ENCODE results near the gene ZNF165.
"Not testable (repeated sequence)": the region's sequence is repeated elsewhere in the genome, so short reads cannot be mapped to it uniquely, and the experiment has no call there.

ZNF165 gene

DNA sequence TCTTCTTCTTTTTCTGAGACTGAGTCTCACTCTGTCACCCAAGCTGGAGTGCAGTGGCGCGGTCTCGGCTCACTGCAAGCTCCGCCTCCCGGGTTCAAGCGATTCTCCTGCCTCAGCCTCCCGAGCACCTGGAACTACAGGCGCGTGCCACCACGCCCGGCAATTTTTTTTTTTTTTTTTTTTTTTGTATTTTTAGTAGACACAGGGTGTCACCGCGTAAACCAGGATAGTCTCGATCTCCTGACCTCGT, at the start of gene ZNF165:
Gene ZNF165, plus strand, starts transcription at position 188 of the 250 bp plus-strand sequence. CDS start 4,913 bp downstream, outside the sequence.
- peaks cover 23% of the 10 kb centered on the region for H3K4me1 Mint-ChIP-seq
- H3K9me3 Mint-ChIP-seq, DNase-seq, H3K36me3 Mint-ChIP-seq, H3K27me3 Mint-ChIP-seq, CTCF ChIA-PET: not testable (repeated sequence)
- peak within 1 kb of the TSS; percentile 86 for H3K4me3 Mint-ChIP-seq
- H3K27ac Mint-ChIP-seq: peak within 1 kb of the TSS; percentile 87

GRCh38 chr6:28053584-28053983, 26.8 kb upstream of the ZNF165 start:
- no peak overlapping the region for H3K27ac Mint-ChIP-seq
- DNase-seq: no peak
- no peaks in the 10 kb centered on the region for H3K9me3 Mint-ChIP-seq
- H3K4me3 Mint-ChIP-seq: no peak overlapping the region
- CTCF ChIA-PET: no interaction called here
- H3K4me1 Mint-ChIP-seq: no peaks in the 10 kb centered on the region
- no peaks in the 10 kb centered on the region for H3K27me3 Mint-ChIP-seq
- H3K36me3 Mint-ChIP-seq: no peaks in the 10 kb centered on the region

GRCh38 chr6:28060405-28060804, 20.0 kb upstream of the ZNF165 start:
- Mint-ChIP-seq H3K27me3 (no peaks in the 10 kb centered on the region), H3K36me3 (no peaks in the 10 kb centered on the region), H3K9me3 (no peaks in the 10 kb centered on the region), H3K4me1 (no peaks in the 10 kb centered on the region), H3K27ac (no peak overlapping the region), H3K4me3 (no peak overlapping the region)
- no peak for DNase-seq
- CTCF ChIA-PET: interaction anchor here (1.4 kb wide), 1 partner anchor 33 kb away, joined by 3 read pairs; no protein-coding TSS in a partner anchor

GRCh38 chr6:28064272-28064671, 16.1 kb upstream of the ZNF165 start:
- Mint-ChIP-seq H3K4me3 (no peak overlapping the region), H3K9me3 (no peaks in the 10 kb centered on the region), H3K36me3 (no peaks in the 10 kb centered on the region), H3K4me1 (no peaks in the 10 kb centered on the region), H3K27me3 (peaks cover 17% of the 10 kb centered on the region), H3K27ac (no peak overlapping the region)
- DNase-seq: no peak
- CTCF ChIA-PET: no interaction called here

GRCh38 chr6:28068067-28068466, 12.3 kb upstream of the ZNF165 start:
- H3K4me1 Mint-ChIP-seq: no peaks in the 10 kb centered on the region
- no peak for DNase-seq
- no peak overlapping the region for H3K27ac Mint-ChIP-seq
- no peaks in the 10 kb centered on the region for H3K9me3 Mint-ChIP-seq
- H3K27me3 Mint-ChIP-seq: peaks cover 29% of the 10 kb centered on the region
- H3K36me3 Mint-ChIP-seq: no peaks in the 10 kb centered on the region
- no peak overlapping the region for H3K4me3 Mint-ChIP-seq
- CTCF ChIA-PET: no interaction called here

- H3K27ac Mint-ChIP-seq, DNase-seq, H3K4me1 Mint-ChIP-seq, H3K36me3 Mint-ChIP-seq, H3K4me3 Mint-ChIP-seq, H3K9me3 Mint-ChIP-seq, CTCF ChIA-PET: not testable (repeated sequence)
- H3K27me3 Mint-ChIP-seq: peaks cover 26% of the 10 kb centered on the region
Measured at GRCh38 chr6:28070968-28071367, 9.4 kb upstream of the ZNF165 start.

GRCh38 chr6:28078050-28078449, 2.3 kb upstream of the ZNF165 start:
- Mint-ChIP-seq H3K9me3 (no peaks in the 10 kb centered on the region), H3K27ac (no peak overlapping the region), H3K36me3 (peaks cover 1% of the 10 kb centered on the region), H3K27me3 (peaks cover 6% of the 10 kb centered on the region), H3K4me1 (peaks cover 23% of the 10 kb centered on the region), H3K4me3 (no peak overlapping the region)
- CTCF ChIA-PET: no interaction called here
- DNase-seq: no peak

- no peaks in the 10 kb centered on the region for H3K9me3 Mint-ChIP-seq
- peaks cover 1% of the 10 kb centered on the region for H3K36me3 Mint-ChIP-seq
- H3K4me1 Mint-ChIP-seq: peaks cover 23% of the 10 kb centered on the region
- no peak overlapping the region for H3K27ac Mint-ChIP-seq
- peaks cover 6% of the 10 kb centered on the region for H3K27me3 Mint-ChIP-seq
- H3K4me3 Mint-ChIP-seq: no peak overlapping the region
- CTCF ChIA-PET: no interaction called here
- no peak for DNase-seq
Measured at GRCh38 chr6:28078836-28079235, 1.5 kb upstream of the ZNF165 start.

DNA sequence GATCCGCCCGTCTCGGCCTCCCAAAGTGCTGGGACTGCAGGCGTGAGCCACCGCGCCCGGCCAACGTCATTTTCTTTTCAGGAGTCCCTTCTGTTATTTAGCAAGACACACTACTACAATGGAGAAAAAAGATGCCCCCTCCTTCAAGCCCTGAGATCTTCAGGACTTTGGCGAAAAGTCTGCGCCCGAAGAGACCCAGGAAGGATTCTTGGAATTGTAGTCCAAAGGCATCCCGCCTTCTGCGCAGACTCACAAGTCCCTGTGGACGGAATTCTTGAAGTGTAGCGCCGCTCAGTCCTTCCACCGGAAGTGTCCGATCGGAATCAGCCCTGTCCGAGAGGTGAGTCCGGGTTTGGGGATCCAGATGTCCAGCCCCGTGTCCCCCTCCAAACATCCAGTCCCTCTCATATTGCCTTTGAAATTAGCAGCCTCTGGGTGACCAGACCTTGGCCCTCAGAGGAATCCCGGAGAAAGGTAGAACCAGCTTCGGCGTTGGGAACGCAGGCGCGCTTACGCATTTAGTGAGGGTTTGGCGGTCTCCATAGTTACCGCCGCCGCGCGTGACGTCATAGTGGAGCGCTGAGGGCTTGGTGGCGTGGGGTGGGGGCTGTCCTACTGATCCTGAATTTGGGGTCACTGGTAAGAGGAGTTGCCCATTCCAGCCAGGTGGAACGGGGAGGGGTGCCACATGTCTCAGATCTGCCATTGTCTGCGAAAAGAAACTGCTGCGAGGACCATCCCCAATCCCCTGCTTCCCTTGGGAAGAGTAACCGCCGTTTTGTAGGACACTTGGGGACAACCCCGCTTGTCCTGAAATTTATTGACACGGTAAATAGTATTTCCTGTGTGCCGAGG, 490 bp downstream of the ZNF165 start:
- Mint-ChIP-seq H3K27me3 (peaks cover 6% of the 10 kb centered on the region), H3K4me3 (peak overlapping the region; percentile 86), H3K4me1 (peaks cover 23% of the 10 kb centered on the region), H3K27ac (peak overlapping the region; percentile 87), H3K36me3 (peaks cover 7% of the 10 kb centered on the region), H3K9me3 (no peaks in the 10 kb centered on the region)
- peak; percentile 92 for DNase-seq
- CTCF ChIA-PET: no interaction called here

GRCh38 chr6:28081486-28081751, 1.1 kb downstream of the ZNF165 start:
- Mint-ChIP-seq H3K4me3 (peak overlapping the region; percentile 86), H3K27ac (peak overlapping the region; percentile 87), H3K27me3 (peaks cover under 1% of the 10 kb centered on the region), H3K9me3 (no peaks in the 10 kb centered on the region), H3K4me1 (peaks cover 23% of the 10 kb centered on the region), H3K36me3 (peaks cover 10% of the 10 kb centered on the region)
- CTCF ChIA-PET: no interaction called here
- peak; percentile 25 for DNase-seq

DNA sequence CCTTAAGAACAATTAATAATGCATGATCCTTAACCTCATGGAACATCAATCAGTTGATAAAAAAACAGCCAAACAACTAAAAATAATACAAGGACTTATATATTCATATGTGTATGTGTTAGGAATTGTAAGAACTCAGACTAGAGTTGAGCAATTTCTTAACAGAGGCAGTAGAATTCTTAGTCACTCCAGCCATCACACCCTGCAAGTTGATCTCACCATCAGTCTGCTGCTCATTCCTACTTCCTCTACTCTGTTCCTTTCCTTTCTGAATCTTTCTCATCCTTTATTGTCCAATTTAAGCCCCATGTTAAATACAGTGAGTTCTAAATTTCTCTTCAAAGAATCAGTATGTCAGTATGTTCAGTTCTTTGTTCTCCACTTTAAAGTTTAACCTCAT, 2.6 kb downstream of the ZNF165 start:
- DNase-seq: no peak
- Mint-ChIP-seq H3K4me3 (no peak overlapping the region), H3K27me3 (no peaks in the 10 kb centered on the region), H3K4me1 (peaks cover 23% of the 10 kb centered on the region), H3K9me3 (peaks cover 7% of the 10 kb centered on the region), H3K36me3 (peaks cover 18% of the 10 kb centered on the region), H3K27ac (no peak overlapping the region)
- CTCF ChIA-PET: no interaction called here

GRCh38 chr6:28089054-28089453, 8.7 kb downstream of the ZNF165 start:
- CTCF ChIA-PET: no interaction called here
- Mint-ChIP-seq H3K27ac (no peak overlapping the region), H3K36me3 (peaks cover 44% of the 10 kb centered on the region)

DNA sequence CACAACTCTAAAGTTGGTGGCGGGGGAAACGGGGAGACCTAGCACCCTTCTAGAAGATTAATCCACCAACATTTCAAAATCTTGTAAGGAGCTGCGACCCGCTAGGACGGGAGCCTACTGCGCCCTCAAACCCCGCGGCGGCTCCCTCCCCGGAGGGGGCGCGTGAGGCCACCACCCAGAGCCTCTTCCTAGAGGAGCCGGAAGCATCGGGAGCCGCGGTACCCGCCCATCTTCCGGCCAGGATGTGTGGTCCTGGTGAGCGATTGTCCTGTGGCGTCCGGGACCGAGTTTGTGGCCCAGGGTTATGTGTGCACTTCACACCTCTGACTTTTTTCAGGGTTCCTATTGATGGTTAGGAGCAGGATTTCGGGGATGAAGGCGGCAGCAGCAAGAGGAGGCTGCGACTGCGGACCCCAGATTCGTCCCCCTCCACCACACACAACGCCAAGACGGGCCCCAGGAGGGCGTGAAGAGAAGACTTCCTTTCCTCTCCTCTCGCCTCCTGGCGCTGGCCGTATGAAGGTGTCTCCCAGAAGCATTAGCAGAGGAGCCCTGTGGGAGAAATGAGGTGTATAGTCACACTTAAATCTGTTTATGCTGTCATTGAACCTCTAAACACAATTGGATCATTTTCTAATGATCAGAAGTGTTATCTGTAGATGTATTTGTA, 10.7 kb downstream of the ZNF165 start:
- Mint-ChIP-seq H3K4me3 (no peak overlapping the region), H3K27ac (no peak overlapping the region), H3K9me3 (peaks cover 43% of the 10 kb centered on the region), H3K36me3 (peaks cover 36% of the 10 kb centered on the region), H3K27me3 (peaks cover 10% of the 10 kb centered on the region), H3K4me1 (peaks cover 2% of the 10 kb centered on the region)
- DNase-seq: no peak
- CTCF ChIA-PET: no interaction called here

More at GRCh38 chr6:28089054-28089453, 8.7 kb downstream of the ZNF165 start:
- no peak for DNase-seq
- Mint-ChIP-seq H3K4me3 (no peak overlapping the region), H3K4me1 (peaks cover 2% of the 10 kb centered on the region), H3K9me3 (peaks cover 43% of the 10 kb centered on the region), H3K27me3 (peaks cover 10% of the 10 kb centered on the region)

GRCh38 chr6:28102222-28102621, 21.9 kb downstream of the ZNF165 start:
- DNase-seq, CTCF ChIA-PET, H3K9me3 Mint-ChIP-seq, H3K4me3 Mint-ChIP-seq, H3K27ac Mint-ChIP-seq, H3K36me3 Mint-ChIP-seq: not testable (repeated sequence)
- H3K27me3 Mint-ChIP-seq: peaks cover 32% of the 10 kb centered on the region
- peaks cover 12% of the 10 kb centered on the region for H3K4me1 Mint-ChIP-seq

DNA sequence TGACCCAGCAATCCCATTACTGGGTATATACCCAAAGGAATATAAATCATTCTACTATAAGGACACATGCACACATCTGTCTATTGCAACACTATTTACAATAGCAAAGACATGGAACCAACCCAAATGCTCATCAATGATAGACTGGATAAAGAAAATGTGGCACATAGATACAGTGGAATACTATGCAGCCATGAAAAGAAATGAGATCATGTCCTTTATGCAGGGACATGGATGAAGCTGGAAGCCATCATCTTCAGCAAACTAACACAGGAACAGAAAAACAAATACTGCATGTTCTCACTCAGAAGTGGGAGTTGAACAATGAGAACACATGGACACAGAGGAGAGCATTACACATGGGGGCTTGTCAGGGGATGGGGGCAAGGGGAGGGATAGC, 22.3 kb downstream of the ZNF165 start:
- H3K27ac Mint-ChIP-seq, DNase-seq: not testable (repeated sequence)
- peaks cover 12% of the 10 kb centered on the region for H3K4me1 Mint-ChIP-seq

More for the DNA sequence above, 22.3 kb downstream of the ZNF165 start:
- H3K36me3 Mint-ChIP-seq, CTCF ChIA-PET, H3K9me3 Mint-ChIP-seq, H3K4me3 Mint-ChIP-seq: not testable (repeated sequence)
- peaks cover 34% of the 10 kb centered on the region for H3K27me3 Mint-ChIP-seq
